HCT116 (cell line): ENCODE results near the gene SOCS3. TPM values are rescaled to one million over a fixed set of nuclear protein-coding genes. Genes with fewer than 3 reads are reported as not detected.
A peak's percentile ranks its signal among the peaks of the same experiment; 100 is the strongest.

Source experiments
- ATAC-seq: fragments of 200-7000 bp; cut with Tn5 transposase; 2 replicates; pipeline ENCODE4 v1.9.1; 2020; ENCODE audit warnings: mild to moderate bottlenecking, moderate library complexity
- BruUV-seq: library from RNA; stranded (reverse); fragments of 400-500 nt; replicated peaks from 2 replicates; lab custom pipeline; 2021; lab: Mats Ljungman, UMichigan
- CTCF ChIA-PET: fragments of 300-600 bp; sonication (Branson Sonifier 250); formaldehyde crosslinking; loops from one replicate; lab custom pipeline; 2021; ENCODE audit warnings: antibody characterized with exemption; lab: Charles Lee
- POLR2A ChIA-PET: fragments of 300-600, 350-600 bp; sonication (Branson Sonifier 250); formaldehyde crosslinking; loops from one replicate; lab custom pipeline; 2021; ENCODE audit warnings: antibody characterized with exemption; lab: Charles Lee
- RAD21 ChIA-PET, 2 experiments: fragments of 300-600 bp; sonication (Branson Sonifier 250); formaldehyde crosslinking; loops; one replicate each; lab custom pipeline; 2023; ENCODE audit warnings: low total read pairs in 2 of 2; ENCODE audit not compliant: uncharacterized antibody in 2 of 2, unreplicated experiment in 2 of 2, low non-redundant PET in 1 of 2; lab: Charles Lee
- DNase-seq: peaks from one replicate; pipeline ENCODE4 v3.0.0-alpha.2; 2010; ENCODE audit warnings: low read depth, low spot score
- H2AFZ ChIP-seq: fragments of 200-600 bp; shearing (Covaris generic), sonication (generic); 2 replicates; pipeline ENCODE4 v1.6.1; 2017; ENCODE audit warnings: low read depth, mixed run types, mixed read lengths, antibody characterized with exemption, low read length; ENCODE audit not compliant: poor library complexity, severe bottlenecking
- H3K27ac ChIP-seq: 2 replicates; pipeline ENCODE4 v1.5.1; 2012; ENCODE audit warnings: low read depth, low read length
- H3K27me3 ChIP-seq: fragments of 200-600 bp; sonication (generic); 2 replicates; pipeline ENCODE4 v1.6.1; 2016; ENCODE audit warnings: mixed run types, low read length, mixed read lengths; ENCODE audit not compliant: insufficient read depth
- H3K36me3 ChIP-seq, 2 experiments: fragments of 200-500 bp in 1 of 2; fragments of 200-600 bp in 1 of 2; sonication (Bioruptor generic) in 1 of 2; sonication (generic) in 1 of 2; 2 replicates each; pipeline versions ENCODE4 v1.5.1 to v1.6.1; 2014 to 2016; ENCODE audit warnings: low read length in 2 of 2, inconsistent platforms in 1 of 2, mixed read lengths in 1 of 2, mixed run types in 1 of 2; ENCODE audit not compliant: insufficient read depth in 2 of 2, control insufficient read depth in 1 of 2
- H3K4me1 ChIP-seq, 2 experiments: fragments of 200-600 bp in 1 of 2; sonication (generic) in 1 of 2; 2 replicates each; pipeline versions ENCODE4 v1.5.1 to v1.6.1; 2012 to 2017; ENCODE audit warnings: low read length in 2 of 2, inconsistent platforms in 1 of 2, mild to moderate bottlenecking in 1 of 2, mixed read lengths in 1 of 2, mixed run types in 1 of 2, moderate library complexity in 1 of 2; ENCODE audit not compliant: insufficient read depth in 2 of 2, control insufficient read depth in 1 of 2
- H3K4me2 ChIP-seq: fragments of 200-600 bp; sonication (generic); 2 replicates; pipeline ENCODE4 v1.6.1; 2017; ENCODE audit warnings: mixed run types, low read length, mixed read lengths
- H3K4me3 ChIP-seq, 2 experiments: fragments of 200-600 bp in 1 of 2; sonication (generic) in 1 of 2; replicated peaks in 1 of 2; 2 replicates each; pipeline ENCODE4 v1.5.1; 2011 to 2016; ENCODE audit warnings: low read length in 2 of 2, control low read depth in 1 of 2, low read depth in 1 of 2, mild to moderate bottlenecking in 1 of 2, mixed read lengths in 1 of 2, mixed run types in 1 of 2
- H3K79me2 ChIP-seq: fragments of 200-600 bp; sonication (generic); 2 replicates; pipeline ENCODE4 v1.6.1; 2017; ENCODE audit warnings: mild to moderate bottlenecking, mixed run types, low read length, moderate library complexity, mixed read lengths; ENCODE audit not compliant: insufficient read depth
- H3K9ac ChIP-seq: fragments of 200-600 bp; sonication (generic); 2 replicates; pipeline ENCODE4 v1.6.1; 2016; ENCODE audit warnings: low read length, mixed read lengths
- H3K9me2 ChIP-seq: fragments of 200-600 bp; sonication (generic), shearing (Covaris generic); 2 replicates; pipeline ENCODE4 v1.6.1; 2017; ENCODE audit warnings: mixed run types, mild to moderate bottlenecking, moderate library complexity; ENCODE audit not compliant: insufficient read depth
- H3K9me3 ChIP-seq, 2 experiments: fragments of 200-500 bp in 1 of 2; fragments of 200-600 bp in 1 of 2; sonication (Bioruptor generic) in 1 of 2; sonication (generic) in 1 of 2; 2 replicates each; pipeline ENCODE4 v1.6.1; 2014 to 2017; ENCODE audit warnings: low read length in 2 of 2, mixed read lengths in 2 of 2, inconsistent platforms in 1 of 2, low read depth in 1 of 2, mild to moderate bottlenecking in 1 of 2, mixed run types in 1 of 2, moderate library complexity in 1 of 2; ENCODE audit not compliant: control insufficient read depth in 1 of 2, insufficient read depth in 1 of 2
- H4K20me1 ChIP-seq: fragments of 200-600 bp; sonication (generic), shearing (Covaris generic); 2 replicates; pipeline ENCODE4 v1.6.1; 2017; ENCODE audit warnings: mixed run types, mild to moderate bottlenecking, moderate library complexity; ENCODE audit not compliant: insufficient read depth
- ATF3 ChIP-seq: IDR thresholded peaks from 2 replicates; pipeline ENCODE4 v1.6.1; 2012
- CEBPB ChIP-seq: IDR thresholded peaks from 2 replicates; pipeline ENCODE4 v1.6.1; 2012; ENCODE audit warnings: low read depth
- EGR1 ChIP-seq: IDR thresholded peaks from 2 replicates; pipeline ENCODE4 v1.6.1; 2012; ENCODE audit warnings: low read depth
- ELF1 ChIP-seq: IDR thresholded peaks from 2 replicates; pipeline ENCODE4 v1.6.1; 2012; ENCODE audit warnings: low read depth, borderline replicate concordance
- EZH2 ChIP-seq: fragments of 200-600 bp; sonication (generic); IDR thresholded peaks from 2 replicates; pipeline ENCODE4 v1.6.1; 2017; ENCODE audit warnings: antibody characterized with exemption, mixed run types
- EZH2phosphoT487 ChIP-seq: fragments of 200-600 bp; IDR thresholded peaks from 2 replicates; pipeline ENCODE4 v1.6.1; 2018; ENCODE audit warnings: antibody characterized with exemption, borderline replicate concordance
- JUND ChIP-seq: IDR thresholded peaks from 2 replicates; pipeline ENCODE4 v1.6.1; 2012
- POLR2AphosphoS5 ChIP-seq: IDR thresholded peaks from 2 replicates; pipeline ENCODE4 v1.6.1; 2011; ENCODE audit warnings: mild to moderate bottlenecking, low read depth, low read length, moderate library complexity
- RAD21 ChIP-seq: IDR thresholded peaks from 2 replicates; pipeline ENCODE4 v1.6.1; 2012; ENCODE audit warnings: low read depth, mild to moderate bottlenecking
- REST ChIP-seq: IDR thresholded peaks from 2 replicates; pipeline ENCODE4 v1.6.1; 2012; ENCODE audit warnings: low read depth
- SIN3A ChIP-seq: IDR thresholded peaks from 2 replicates; pipeline ENCODE4 v1.6.1; 2012; ENCODE audit warnings: low read depth
- ZFX ChIP-seq: fragments of 450-650 bp; IDR thresholded peaks from 2 replicates; pipeline ENCODE4 v1.6.1; 2017
- ZNF274 ChIP-seq: fragments of 200-500 bp; sonication (Bioruptor generic); IDR thresholded peaks from 2 replicates; pipeline ENCODE4 v1.6.1; 2014; ENCODE audit warnings: mild to moderate bottlenecking, low read depth, low read length, inconsistent platforms
- intact Hi-C: fragments of 100-400 bp; cut with micrococcal nuclease; formaldehyde crosslinking; loops from 2 replicates; pipeline ENCODE4 v1.10.0; 2022
- total RNA-seq: library from RNA; stranded (reverse); gene quantifications from one replicate; pipeline ENCODE4 v1.2.1, GENCODE V29; 2021; ENCODE audit not compliant: unreplicated experiment
- TF ChIP-seq, protein P1 (sequence below): IDR thresholded peaks from 2 replicates; pipeline ENCODE4 v1.6.1; 2012
- TF ChIP-seq, protein P2 (sequence below), 3 experiments: fragments of 200-600 bp in 1 of 3; sonication (generic) in 1 of 3; IDR thresholded peaks in 2 of 3; conservative IDR thresholded peaks in 1 of 3; 2 replicates each; pipeline ENCODE4 v1.5.1; 2012 to 2017; ENCODE audit warnings: low read depth in 2 of 3, low read length in 2 of 3, antibody characterized with exemption in 1 of 3, borderline replicate concordance in 1 of 3, control low read depth in 1 of 3, mild to moderate bottlenecking in 1 of 3, mixed read lengths in 1 of 3, mixed run types in 1 of 3, moderate library complexity in 1 of 3; ENCODE audit not compliant: insufficient read depth in 1 of 3

SOCS3 gene
- total RNA-seq, 1 experiment from 2014 or later, result 26.7 TPM

DNA sequence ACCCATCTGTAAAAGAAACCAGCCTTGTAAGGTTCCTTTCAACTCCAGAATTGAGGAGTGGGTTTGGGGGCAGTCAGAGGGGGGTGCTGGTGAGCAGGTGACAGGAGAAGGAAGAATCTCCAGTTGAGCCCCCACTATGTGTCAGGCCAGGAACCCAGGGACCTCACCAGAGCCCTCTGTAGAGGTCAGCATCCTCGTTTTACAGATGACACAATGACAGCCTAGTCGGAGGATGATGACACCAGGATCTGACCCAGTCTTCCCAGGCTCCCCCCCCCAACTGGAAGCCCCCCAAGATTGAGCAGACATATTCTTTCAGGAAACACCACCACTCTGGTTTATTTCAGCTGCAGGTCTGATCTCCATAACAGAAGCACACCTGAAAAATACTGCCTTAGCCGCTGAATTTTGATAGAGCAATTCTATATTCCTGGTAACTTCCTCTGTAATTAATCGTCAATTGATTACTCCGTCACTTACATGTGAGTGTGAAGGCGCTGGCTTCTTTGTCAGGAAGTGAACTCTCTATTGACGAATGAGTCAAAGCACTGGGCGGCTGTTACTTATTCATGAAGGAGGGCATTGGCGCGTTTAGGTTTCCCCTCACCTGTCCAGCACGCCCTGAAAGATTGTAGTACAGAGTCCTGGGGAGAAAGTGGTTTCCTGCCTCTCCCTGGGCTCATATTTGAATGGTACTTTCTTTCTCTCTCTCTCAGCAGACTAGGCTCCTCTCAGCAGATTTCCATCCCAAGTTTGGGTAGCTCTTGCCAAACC lies 21.2 kb downstream of the SOCS3 start (continued):
- TF ChIP-seq ZNF274 (no peak), RAD21 (peak; percentile 35), EGR1 (no peak), EZH2phosphoT487 (no peak), EZH2 (no peak)

- no peak overlapping the region for H3K27ac ChIP-seq
- POLR2A ChIA-PET, result no interaction called here
These were observed 22.4 kb downstream of the SOCS3 start for GRCh38 chr17:78337244-78338109.

More at GRCh38 chr17:78337244-78338109, 22.4 kb downstream of the SOCS3 start:
- intact Hi-C loops, result no loop called here
- Histone ChIP-seq H3K9ac (no peak overlapping the region), H3K27me3 (no peaks in the 10 kb centered on the region), H3K4me3 (no peak overlapping the region), H3K9me2 (no peaks in the 10 kb centered on the region), H3K36me3 (no peaks in the 10 kb centered on the region), H3K79me2 (no peaks in the 10 kb centered on the region), H4K20me1 (no peaks in the 10 kb centered on the region), H3K4me1 (peaks cover 54 to 89% of the 10 kb centered on the region in 2 experiments), H3K9me3 (no peaks in the 10 kb centered on the region), H2AFZ (no peak overlapping the region), H3K4me2 (no peak overlapping the region)
- ChIA-PET RAD21 (interaction anchor here in 1 of 2 experiments (0.7 kb wide), 1 partner anchor 29 kb away, joined by 3 read pairs; no protein-coding TSS in a partner anchor), CTCF (no interaction called here)
- DNase-seq (no peak), ATAC-seq (no peak)
- no TSS peak for BruUV-seq
- TF ChIP-seq REST (no peak), ZNF274 (no peak), JUND (no peak), ELF1 (no peak), SIN3A (no peak), RAD21 (no peak), ZFX (no peak), CEBPB (no peak), ATF3 (no peak), POLR2AphosphoS5 (no peak)
- TF ChIP-seq, protein P1, sequence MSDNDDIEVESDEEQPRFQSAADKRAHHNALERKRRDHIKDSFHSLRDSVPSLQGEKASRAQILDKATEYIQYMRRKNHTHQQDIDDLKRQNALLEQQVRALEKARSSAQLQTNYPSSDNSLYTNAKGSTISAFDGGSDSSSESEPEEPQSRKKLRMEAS, result no peak
- TF ChIP-seq, protein P2, sequence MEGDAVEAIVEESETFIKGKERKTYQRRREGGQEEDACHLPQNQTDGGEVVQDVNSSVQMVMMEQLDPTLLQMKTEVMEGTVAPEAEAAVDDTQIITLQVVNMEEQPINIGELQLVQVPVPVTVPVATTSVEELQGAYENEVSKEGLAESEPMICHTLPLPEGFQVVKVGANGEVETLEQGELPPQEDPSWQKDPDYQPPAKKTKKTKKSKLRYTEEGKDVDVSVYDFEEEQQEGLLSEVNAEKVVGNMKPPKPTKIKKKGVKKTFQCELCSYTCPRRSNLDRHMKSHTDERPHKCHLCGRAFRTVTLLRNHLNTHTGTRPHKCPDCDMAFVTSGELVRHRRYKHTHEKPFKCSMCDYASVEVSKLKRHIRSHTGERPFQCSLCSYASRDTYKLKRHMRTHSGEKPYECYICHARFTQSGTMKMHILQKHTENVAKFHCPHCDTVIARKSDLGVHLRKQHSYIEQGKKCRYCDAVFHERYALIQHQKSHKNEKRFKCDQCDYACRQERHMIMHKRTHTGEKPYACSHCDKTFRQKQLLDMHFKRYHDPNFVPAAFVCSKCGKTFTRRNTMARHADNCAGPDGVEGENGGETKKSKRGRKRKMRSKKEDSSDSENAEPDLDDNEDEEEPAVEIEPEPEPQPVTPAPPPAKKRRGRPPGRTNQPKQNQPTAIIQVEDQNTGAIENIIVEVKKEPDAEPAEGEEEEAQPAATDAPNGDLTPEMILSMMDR (IDR thresholded peaks at IDR 0.05 in 2 of 3, conservative IDR thresholded peaks at IDR 0.05 in 1 of 3; ENCODE audit: borderline replicate concordance in 1 of 3, insufficient read depth in 1 of 3, low read depth in 2 of 3, low read length in 2 of 3), result no peak
